ENCODE measurements around the gene NELFCD. TPM values are rescaled to one million over a fixed set of nuclear protein-coding genes. Genes with fewer than 3 reads are reported as not detected.
A peak's percentile ranks its signal among the peaks of the same experiment; 100 is the strongest.

NELFCD gene
- total and polyA plus RNA-seq, 9 of the 15 experiments (the other 6 are each of a cell fraction or from before 2014, with no cell fraction given) = 11.7 to 163 (median 96.5) TPM

GRCh38 chr20:59006864-59007664 is 26.0 kb downstream of the NELFCD start, which contains the start of gene CTSZ (continued):
- TF ChIP-seq POLR2AphosphoS5 (IDR thresholded peaks at IDR 0.05; ENCODE audit: control insufficient read depth, insufficient read depth, low read depth, low read length) (no peak), FOXM1 (IDR thresholded peaks at IDR 0.05; ENCODE audit: low read depth) (no peak), FOXM1 (CRISPR knock-in tag; IDR thresholded peaks at IDR 0.05; ENCODE audit: low read depth) (no peak), CREB3 (tag; conservative IDR thresholded peaks at IDR 0.05; ENCODE audit: low read depth) (no peak), RBFOX2 (IDR thresholded peaks at IDR 0.05; ENCODE audit: low read depth, low read length) (peak; percentile 80), ZBTB34 (CRISPR knock-in tag; IDR thresholded peaks at IDR 0.05) (no peak), DIDO1 (tag; IDR thresholded peaks at IDR 0.05; ENCODE audit: low read depth) (no peak), ZNF408 (CRISPR knock-in tag; IDR thresholded peaks at IDR 0.05; ENCODE audit: low read depth) (no peak), ZNF398 (CRISPR knock-in tag; IDR thresholded peaks at IDR 0.05) (no peak), GTF2F1 (IDR thresholded peaks at IDR 0.05; ENCODE audit: low read depth, low read length) (no peak), NRF1 (conservative IDR thresholded peaks at IDR 0.05 in 1 of 2, IDR thresholded peaks at IDR 0.05 in 1 of 2) (peak in 1 of 2 experiments; percentile 38; a peak in 2 of 4 replicates), ZNF778 (CRISPR knock-in tag; IDR thresholded peaks at IDR 0.05) (no peak), ZNF282 (CRISPR knock-in tag; IDR thresholded peaks at IDR 0.05) (peak; percentile 97; the same call in 1 of the 2 replicates), HMG20B (CRISPR knock-in tag; IDR thresholded peaks at IDR 0.05) (no peak), NCOA1 (IDR thresholded peaks at IDR 0.05; ENCODE audit: low read depth) (no peak), ZBTB7A (IDR thresholded peaks at IDR 0.05; ENCODE audit: borderline replicate concordance, control insufficient read depth, low read depth, low read length) (peak; percentile 42; the same call in 1 of the 2 replicates), HMGN3 (IDR thresholded peaks at IDR 0.05; ENCODE audit: borderline replicate concordance, extremely low read depth, insufficient read length, low read depth, low read length) (peak; percentile 5), MBD1 (CRISPR knock-in tag; IDR thresholded peaks at IDR 0.05) (no peak), KDM1A (IDR thresholded peaks at IDR 0.05) (no peak), ZEB2 (IDR thresholded peaks at IDR 0.05) (no peak), CREB1 (IDR thresholded peaks at IDR 0.05) (0 out of 2 replicates have a peak, but pooled peaks have one; percentile 25), CREB1 (CRISPR knock-in tag; IDR thresholded peaks at IDR 0.05) (no peak), ETV1 (tag; conservative IDR thresholded peaks at IDR 0.05; ENCODE audit: low read depth) (no peak)
